HCT116 (cell line): Measurements from ENCODE around the gene QRICH2. TPM values are rescaled to one million over a fixed set of nuclear protein-coding genes. Genes with fewer than 3 reads are reported as not detected.

Experiments used
- ATAC-seq: fragments of 200-7000 bp; cut with Tn5 transposase; 2 replicates; pipeline ENCODE4 v1.9.1; 2020; ENCODE audit warnings: mild to moderate bottlenecking, moderate library complexity
- BruUV-seq: library from RNA; stranded (reverse); fragments of 400-500 nt; replicated peaks from 2 replicates; lab custom pipeline; 2021; lab: Mats Ljungman, UMichigan
- CTCF ChIA-PET: fragments of 300-600 bp; sonication (Branson Sonifier 250); formaldehyde crosslinking; loops from one replicate; lab custom pipeline; 2021; ENCODE audit warnings: antibody characterized with exemption; lab: Charles Lee
- POLR2A ChIA-PET: fragments of 300-600, 350-600 bp; sonication (Branson Sonifier 250); formaldehyde crosslinking; loops from one replicate; lab custom pipeline; 2021; ENCODE audit warnings: antibody characterized with exemption; lab: Charles Lee
- RAD21 ChIA-PET, 2 experiments: fragments of 300-600 bp; sonication (Branson Sonifier 250); formaldehyde crosslinking; loops; one replicate each; lab custom pipeline; 2023; ENCODE audit warnings: low total read pairs in 2 of 2; ENCODE audit not compliant: uncharacterized antibody in 2 of 2, unreplicated experiment in 2 of 2, low non-redundant PET in 1 of 2; lab: Charles Lee
- DNase-seq: peaks from one replicate; pipeline ENCODE4 v3.0.0-alpha.2; 2010; ENCODE audit warnings: low read depth, low spot score
- H2AFZ ChIP-seq: fragments of 200-600 bp; shearing (Covaris generic), sonication (generic); 2 replicates; pipeline ENCODE4 v1.6.1; 2017; ENCODE audit warnings: low read depth, mixed run types, mixed read lengths, antibody characterized with exemption, low read length; ENCODE audit not compliant: poor library complexity, severe bottlenecking
- H3K27ac ChIP-seq: 2 replicates; pipeline ENCODE4 v1.5.1; 2012; ENCODE audit warnings: low read depth, low read length
- H3K27me3 ChIP-seq: fragments of 200-600 bp; sonication (generic); 2 replicates; pipeline ENCODE4 v1.6.1; 2016; ENCODE audit warnings: mixed run types, low read length, mixed read lengths; ENCODE audit not compliant: insufficient read depth
- H3K36me3 ChIP-seq, 2 experiments: fragments of 200-500 bp in 1 of 2; fragments of 200-600 bp in 1 of 2; sonication (Bioruptor generic) in 1 of 2; sonication (generic) in 1 of 2; 2 replicates each; pipeline versions ENCODE4 v1.5.1 to v1.6.1; 2014 to 2016; ENCODE audit warnings: low read length in 2 of 2, inconsistent platforms in 1 of 2, mixed read lengths in 1 of 2, mixed run types in 1 of 2; ENCODE audit not compliant: insufficient read depth in 2 of 2, control insufficient read depth in 1 of 2
- H3K4me1 ChIP-seq, 2 experiments: fragments of 200-600 bp in 1 of 2; sonication (generic) in 1 of 2; 2 replicates each; pipeline versions ENCODE4 v1.5.1 to v1.6.1; 2012 to 2017; ENCODE audit warnings: low read length in 2 of 2, inconsistent platforms in 1 of 2, mild to moderate bottlenecking in 1 of 2, mixed read lengths in 1 of 2, mixed run types in 1 of 2, moderate library complexity in 1 of 2; ENCODE audit not compliant: insufficient read depth in 2 of 2, control insufficient read depth in 1 of 2
- H3K4me2 ChIP-seq: fragments of 200-600 bp; sonication (generic); 2 replicates; pipeline ENCODE4 v1.6.1; 2017; ENCODE audit warnings: mixed run types, low read length, mixed read lengths
- H3K4me3 ChIP-seq, 2 experiments: fragments of 200-600 bp in 1 of 2; sonication (generic) in 1 of 2; replicated peaks in 1 of 2; 2 replicates each; pipeline ENCODE4 v1.5.1; 2011 to 2016; ENCODE audit warnings: low read length in 2 of 2, control low read depth in 1 of 2, low read depth in 1 of 2, mild to moderate bottlenecking in 1 of 2, mixed read lengths in 1 of 2, mixed run types in 1 of 2
- H3K79me2 ChIP-seq: fragments of 200-600 bp; sonication (generic); 2 replicates; pipeline ENCODE4 v1.6.1; 2017; ENCODE audit warnings: mild to moderate bottlenecking, mixed run types, low read length, moderate library complexity, mixed read lengths; ENCODE audit not compliant: insufficient read depth
- H3K9ac ChIP-seq: fragments of 200-600 bp; sonication (generic); 2 replicates; pipeline ENCODE4 v1.6.1; 2016; ENCODE audit warnings: low read length, mixed read lengths
- H3K9me2 ChIP-seq: fragments of 200-600 bp; sonication (generic), shearing (Covaris generic); 2 replicates; pipeline ENCODE4 v1.6.1; 2017; ENCODE audit warnings: mixed run types, mild to moderate bottlenecking, moderate library complexity; ENCODE audit not compliant: insufficient read depth
- H3K9me3 ChIP-seq, 2 experiments: fragments of 200-500 bp in 1 of 2; fragments of 200-600 bp in 1 of 2; sonication (Bioruptor generic) in 1 of 2; sonication (generic) in 1 of 2; 2 replicates each; pipeline ENCODE4 v1.6.1; 2014 to 2017; ENCODE audit warnings: low read length in 2 of 2, mixed read lengths in 2 of 2, inconsistent platforms in 1 of 2, low read depth in 1 of 2, mild to moderate bottlenecking in 1 of 2, mixed run types in 1 of 2, moderate library complexity in 1 of 2; ENCODE audit not compliant: control insufficient read depth in 1 of 2, insufficient read depth in 1 of 2
- H4K20me1 ChIP-seq: fragments of 200-600 bp; sonication (generic), shearing (Covaris generic); 2 replicates; pipeline ENCODE4 v1.6.1; 2017; ENCODE audit warnings: mixed run types, mild to moderate bottlenecking, moderate library complexity; ENCODE audit not compliant: insufficient read depth
- ATF3 ChIP-seq: IDR thresholded peaks from 2 replicates; pipeline ENCODE4 v1.6.1; 2012
- CEBPB ChIP-seq: IDR thresholded peaks from 2 replicates; pipeline ENCODE4 v1.6.1; 2012; ENCODE audit warnings: low read depth
- CTCF ChIP-seq, 3 experiments: fragments of 200-600 bp in 1 of 3; sonication (generic) in 1 of 3; IDR thresholded peaks in 2 of 3; conservative IDR thresholded peaks in 1 of 3; 2 replicates each; pipeline ENCODE4 v1.5.1; 2012 to 2017; ENCODE audit warnings: low read depth in 2 of 3, low read length in 2 of 3, antibody characterized with exemption in 1 of 3, borderline replicate concordance in 1 of 3, control low read depth in 1 of 3, mild to moderate bottlenecking in 1 of 3, mixed read lengths in 1 of 3, mixed run types in 1 of 3, moderate library complexity in 1 of 3; ENCODE audit not compliant: insufficient read depth in 1 of 3
- EGR1 ChIP-seq: IDR thresholded peaks from 2 replicates; pipeline ENCODE4 v1.6.1; 2012; ENCODE audit warnings: low read depth
- EZH2 ChIP-seq: fragments of 200-600 bp; sonication (generic); IDR thresholded peaks from 2 replicates; pipeline ENCODE4 v1.6.1; 2017; ENCODE audit warnings: antibody characterized with exemption, mixed run types
- EZH2phosphoT487 ChIP-seq: fragments of 200-600 bp; IDR thresholded peaks from 2 replicates; pipeline ENCODE4 v1.6.1; 2018; ENCODE audit warnings: antibody characterized with exemption, borderline replicate concordance
- FOSL1 ChIP-seq: IDR thresholded peaks from 2 replicates; pipeline ENCODE4 v1.6.1; 2012; ENCODE audit warnings: low read depth
- POLR2A ChIP-seq: IDR thresholded peaks from 2 replicates; pipeline ENCODE4 v1.7.0; 2011; ENCODE audit warnings: borderline replicate concordance; ENCODE audit not compliant: insufficient read depth, insufficient read length; ENCODE audit errors: extremely low read depth
- POLR2AphosphoS5 ChIP-seq: IDR thresholded peaks from 2 replicates; pipeline ENCODE4 v1.6.1; 2011; ENCODE audit warnings: mild to moderate bottlenecking, low read depth, low read length, moderate library complexity
- RAD21 ChIP-seq: IDR thresholded peaks from 2 replicates; pipeline ENCODE4 v1.6.1; 2012; ENCODE audit warnings: low read depth, mild to moderate bottlenecking
- REST ChIP-seq: IDR thresholded peaks from 2 replicates; pipeline ENCODE4 v1.6.1; 2012; ENCODE audit warnings: low read depth
- SIN3A ChIP-seq: IDR thresholded peaks from 2 replicates; pipeline ENCODE4 v1.6.1; 2012; ENCODE audit warnings: low read depth
- SP1 ChIP-seq: IDR thresholded peaks from 2 replicates; pipeline ENCODE4 v1.6.1; 2012; ENCODE audit warnings: low read depth
- SRF ChIP-seq: IDR thresholded peaks from 2 replicates; pipeline ENCODE4 v1.6.1; 2012; ENCODE audit warnings: low read depth
- TCF7L2 ChIP-seq: IDR thresholded peaks from 2 replicates; pipeline ENCODE4 v1.7.0; 2011; ENCODE audit warnings: borderline replicate concordance, inconsistent platforms; ENCODE audit not compliant: insufficient read depth, insufficient read length; ENCODE audit errors: extremely low read depth
- ZBTB33 ChIP-seq: IDR thresholded peaks from 2 replicates; pipeline ENCODE4 v1.6.1; 2011; ENCODE audit warnings: mild to moderate bottlenecking, low read length, moderate library complexity; ENCODE audit not compliant: insufficient replicate concordance; ENCODE audit errors: extremely low read depth
- ZFX ChIP-seq: fragments of 450-650 bp; IDR thresholded peaks from 2 replicates; pipeline ENCODE4 v1.6.1; 2017
- ZNF274 ChIP-seq: fragments of 200-500 bp; sonication (Bioruptor generic); IDR thresholded peaks from 2 replicates; pipeline ENCODE4 v1.6.1; 2014; ENCODE audit warnings: mild to moderate bottlenecking, low read depth, low read length, inconsistent platforms
- intact Hi-C: fragments of 100-400 bp; cut with micrococcal nuclease; formaldehyde crosslinking; loops from 2 replicates; pipeline ENCODE4 v1.10.0; 2022
- total RNA-seq: library from RNA; stranded (reverse); gene quantifications from one replicate; pipeline ENCODE4 v1.2.1, GENCODE V29; 2021; ENCODE audit not compliant: unreplicated experiment
- TF ChIP-seq, protein P1 (sequence below): IDR thresholded peaks from 2 replicates; pipeline ENCODE4 v1.6.1; 2012

Gene QRICH2
- total RNA-seq, 1 experiment from 2014 or later, result 4.9 TPM

DNA sequence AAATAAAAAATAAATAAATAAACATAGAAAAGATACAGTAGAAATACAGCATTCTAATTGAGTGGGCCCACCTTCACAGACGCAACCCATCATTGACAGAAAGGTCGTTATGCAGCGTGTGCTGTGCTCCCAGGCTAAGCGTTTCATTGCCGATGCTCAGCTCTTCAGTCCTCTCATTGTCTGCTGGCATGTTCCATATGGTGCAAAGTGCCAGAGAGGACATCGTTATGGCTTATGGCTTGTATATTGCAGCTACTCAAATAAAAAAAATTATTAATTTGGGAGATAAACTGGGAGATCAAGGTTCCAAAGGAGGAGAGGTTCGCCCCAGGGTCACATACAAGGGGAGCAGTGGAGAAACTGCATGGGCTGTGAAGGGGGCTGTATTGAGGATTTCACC is 54.2 kb downstream of the QRICH2 start:
- Histone ChIP-seq H3K4me2 (no peak overlapping the region), H2AFZ (no peak overlapping the region), H3K9me2 (no peaks in the 10 kb centered on the region), H3K27me3 (no peaks in the 10 kb centered on the region), H3K27ac (no peak overlapping the region), H3K9ac (no peak overlapping the region), H3K9me3 (no peaks in the 10 kb centered on the region), H4K20me1 (no peaks in the 10 kb centered on the region), H3K36me3 (no peaks in the 10 kb centered on the region), H3K4me3 (no peak overlapping the region), H3K4me1 (peaks cover 0 to 20% of the 10 kb centered on the region in 2 experiments; a peak in 2 of 4 replicates), H3K79me2 (no peaks in the 10 kb centered on the region)
- POLR2A ChIA-PET, result no interaction called here
- no peak for TF ChIP-seq SIN3A
- TF ChIP-seq RAD21, result no peak
- TF ChIP-seq SP1, result no peak
- TF ChIP-seq SRF, result no peak
- no peak for TF ChIP-seq EZH2phosphoT487
- no peak for TF ChIP-seq POLR2AphosphoS5
- TF ChIP-seq CTCF (IDR thresholded peaks at IDR 0.05 in 2 of 3, conservative IDR thresholded peaks at IDR 0.05 in 1 of 3; ENCODE audit: borderline replicate concordance in 1 of 3, insufficient read depth in 1 of 3, low read depth in 2 of 3, low read length in 2 of 3), result no peak
- TF ChIP-seq ZBTB33, result no peak
- no peak for TF ChIP-seq POLR2A
- no peak for TF ChIP-seq ZNF274
- TF ChIP-seq TCF7L2, result no peak
- TF ChIP-seq FOSL1, result no peak
- TF ChIP-seq, protein P1, sequence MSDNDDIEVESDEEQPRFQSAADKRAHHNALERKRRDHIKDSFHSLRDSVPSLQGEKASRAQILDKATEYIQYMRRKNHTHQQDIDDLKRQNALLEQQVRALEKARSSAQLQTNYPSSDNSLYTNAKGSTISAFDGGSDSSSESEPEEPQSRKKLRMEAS, result no peak
- no peak for TF ChIP-seq REST
- TF ChIP-seq EGR1, result no peak
- no peak for TF ChIP-seq EZH2
- TF ChIP-seq ATF3, result no peak
- TF ChIP-seq CEBPB, result no peak
- TF ChIP-seq ZFX, result no peak
- intact Hi-C loops, result no loop called here
- DNase-seq, result no peak
- ATAC-seq, result no peak
- RAD21 ChIA-PET, result no interaction called here
- CTCF ChIA-PET, result no interaction called here
- no TSS peak for BruUV-seq
